ENCODE data around the gene SMG1. TPM values are rescaled to one million over a fixed set of nuclear protein-coding genes. Genes with fewer than 3 reads are reported as not detected.
A peak's percentile ranks its signal among the peaks of the same experiment; 100 is the strongest.

SMG1 gene
- total and polyA plus RNA-seq, 2 of the 13 experiments (the other 11 are each of a cell fraction or from before 2014, with no cell fraction given) = 48.7 to 53.7 TPM

- in situ Hi-C loops (cut with HindIII; ENCODE audit: extremely low pct_ligation_motif_present, low pct_unique_long_range_greater_than_20kb) = no loop called here
- Histone ChIP-seq H3K4me3 (replicated peaks in 1 of 3; ENCODE audit: insufficient read depth in 1 of 3, low read depth in 2 of 3, low read length in 3 of 3) (peak overlapping the region in 1 of 3 experiments; percentile 20; a peak in 1 of 6 replicates), H3K9ac (ENCODE audit: insufficient read depth, low read depth, low read length) (peak overlapping the region; percentile 14; the same call in 1 of the 2 replicates), H3K4me2 (ENCODE audit: low read depth, low read length) (peak overlapping the region; percentile 97), H3K27ac (ENCODE audit: extremely low read length, insufficient read depth, low read length) (no peak overlapping the region), H3K9me3 (ENCODE audit: low read length) (no peaks in the 10 kb centered on the region), H3K79me2 (ENCODE audit: insufficient read depth, low read length) (peaks cover 71% of the 10 kb centered on the region), H4K20me1 (ENCODE audit: insufficient read depth, low read length) (peaks cover 74% of the 10 kb centered on the region), H2AFZ (ENCODE audit: low read length) (no peak overlapping the region), H3K27me3 (ENCODE audit: control insufficient read depth in 1 of 2, insufficient read depth in 2 of 2, low read length in 2 of 2) (peaks cover 0 to 7% of the 10 kb centered on the region in 2 experiments; a peak in 1 of 5 replicates), H3K36me3 (replicated peaks in 1 of 2; ENCODE audit: control insufficient read depth in 1 of 2, insufficient read depth in 2 of 2, low read length in 2 of 2) (peaks cover 45 to 72% of the 10 kb centered on the region in 2 experiments), H3K4me1 (ENCODE audit: insufficient read depth, low read length) (peaks cover 54% of the 10 kb centered on the region)
- FAIRE-seq = no peak
- POLR2A ChIA-PET = interaction anchor here (1.4 to 8.7 kb wide), 2 partner anchors 9 to 17 kb away, joined by 3 to 545 read pairs; partner anchors contain the start of gene ARL6IP1
- CTCF ChIA-PET (ENCODE audit: low intra/inter-chr PET ratio, low total read pairs) = no interaction called here
- WGBS (ENCODE audit: low lambda C conversion rate) = 87% methylated on average over 8 of the region's 8 CpGs
- TF ChIP-seq RBM22 (optimal IDR thresholded peaks at IDR 0.05; ENCODE audit: low read length) (peak; percentile 92), ZBTB46 (CRISPR knock-in tag; IDR thresholded peaks at IDR 0.05; ENCODE audit: borderline replicate concordance) (0 out of 2 replicates have a peak, but pooled peaks have one; percentile 5), RBFOX2 (IDR thresholded peaks at IDR 0.05; ENCODE audit: low read depth, low read length) (peak; percentile 63), POLR2G (IDR thresholded peaks at IDR 0.05; ENCODE audit: low read depth, low read length) (peak; percentile 10), NCOA5 (CRISPR knock-in tag; IDR thresholded peaks at IDR 0.05) (no peak), TMF1 (CRISPR knock-in tag; IDR thresholded peaks at IDR 0.05; ENCODE audit: low read depth) (no peak)
- no TSS peak for BruUV-seq (replicated peaks)
- DNase-seq (ENCODE audit: low spot score) = no peak
- intact Hi-C loops (cut with micrococcal nuclease; ENCODE audit: unreplicated experiment) = no loop called here
- ATAC-seq = no peak
These were observed 141.1 kb downstream of the SMG1 start for GRCh38 chr16:18784917-18785623.
